ENCODE data around the gene MYOZ3.

GRCh38 chr5:150651382-150651781 is 9.7 kb upstream of the MYOZ3 start:
- TF ChIP-seq GATA3 (IDR thresholded peaks at IDR 0.05; ENCODE audit: low read depth, low read length): no peak
- TF ChIP-seq GATA2 (IDR thresholded peaks at IDR 0.05; ENCODE audit: low read depth, low read length): no peak

Data from SH-SY5Y (cell line).